SK-N-SH treated with all-trans-retinoic acid at 6 μM for 48 hours (cell line): ENCODE results near the gene C6orf15.

Experiments used
- ARNTL ChIP-seq: fragments of 450-650 bp; formaldehyde crosslinking; IDR thresholded peaks from 2 replicates; pipeline ENCODE4 v1.5.0; 2020; ENCODE audit warnings: low read depth, mild to moderate bottlenecking, moderate library complexity, borderline replicate concordance
- RARB ChIP-seq: fragments of 250-450 bp; sonication (Bioruptor Pico); IDR thresholded peaks from 2 replicates; pipeline ENCODE4 v1.8.0; 2021; ENCODE audit warnings: mild to moderate bottlenecking, moderate library complexity
- ZC3H10 ChIP-seq: fragments of 250-450 bp; sonication (Bioruptor Pico); IDR thresholded peaks from 2 replicates; pipeline ENCODE4 v1.5.1; 2021; ENCODE audit warnings: mild to moderate bottlenecking, moderate library complexity
- ZFP3 ChIP-seq: fragments of 250-450 bp; sonication (Bioruptor Pico); IDR thresholded peaks from 2 replicates; pipeline ENCODE4 v1.5.0; 2020; ENCODE audit warnings: mild to moderate bottlenecking, moderate library complexity

DNA sequence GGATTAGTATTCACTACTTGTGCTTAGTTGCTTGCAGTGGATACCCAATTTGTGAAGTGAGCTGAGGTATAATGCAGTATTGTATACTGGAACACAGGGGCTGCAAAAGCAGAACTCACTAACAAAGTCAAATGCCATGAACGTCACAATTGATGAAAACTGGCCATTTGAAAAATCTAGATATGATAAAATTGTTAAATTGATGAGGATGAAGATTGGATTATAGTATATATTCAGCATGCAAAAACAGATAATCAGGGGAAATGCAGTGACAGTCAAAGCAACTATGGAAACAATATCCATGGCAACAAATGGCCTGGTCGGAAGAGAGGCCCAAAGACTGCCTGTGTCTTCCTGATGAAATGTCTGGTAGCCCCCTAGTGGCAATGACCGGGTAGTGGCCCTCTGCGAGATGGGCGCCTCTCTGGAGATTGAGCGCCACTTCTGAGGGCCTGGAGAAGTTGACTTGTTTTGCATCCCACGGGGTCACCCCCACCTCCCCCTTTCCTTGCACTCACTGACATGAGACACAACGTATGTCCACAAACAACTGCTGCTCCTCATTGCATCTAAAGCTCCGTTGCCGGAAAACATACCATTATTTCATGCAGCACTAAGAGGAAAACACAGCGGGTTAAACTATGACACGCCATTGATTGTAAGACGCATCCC lies 43.6 kb downstream of the C6orf15 start:
- TF ChIP-seq ZFP3 (CRISPR knock-in tag) (no peak), RARB (CRISPR knock-in tag) (no peak), ARNTL (CRISPR knock-in tag) (no peak), ZC3H10 (CRISPR knock-in tag) (no peak)
